GM12801 (cell line): ENCODE data around the gene RTN4.

ENCODE experiments used
- TF ChIP-seq, protein P1 (sequence below): IDR thresholded peaks from one replicate; pipeline ENCODE4 v1.5.1; 2011; ENCODE audit warnings: control low read depth; ENCODE audit not compliant: insufficient read length; ENCODE audit errors: extremely low read depth

The RTN4 gene

DNA sequence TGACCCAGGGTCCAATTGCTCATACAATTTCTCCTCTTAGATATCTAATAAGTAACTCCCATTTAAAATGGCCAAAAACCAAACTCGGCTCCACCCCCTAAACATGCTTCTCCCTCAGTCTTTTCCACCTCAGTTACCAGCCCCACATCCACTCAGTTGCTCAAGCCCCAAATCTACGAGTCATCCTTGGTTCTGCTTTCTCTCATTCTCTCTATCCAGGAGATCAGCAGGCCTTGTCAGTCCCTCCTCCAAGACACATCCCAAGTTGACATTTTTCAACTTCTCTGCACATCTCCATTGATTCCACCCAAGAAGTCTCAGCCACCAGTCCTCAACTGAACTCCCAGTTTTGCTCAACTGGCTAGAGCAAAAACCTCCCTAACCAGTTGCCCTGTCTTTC, 40.5 kb upstream of the RTN4 start:
- TF ChIP-seq, protein P1, sequence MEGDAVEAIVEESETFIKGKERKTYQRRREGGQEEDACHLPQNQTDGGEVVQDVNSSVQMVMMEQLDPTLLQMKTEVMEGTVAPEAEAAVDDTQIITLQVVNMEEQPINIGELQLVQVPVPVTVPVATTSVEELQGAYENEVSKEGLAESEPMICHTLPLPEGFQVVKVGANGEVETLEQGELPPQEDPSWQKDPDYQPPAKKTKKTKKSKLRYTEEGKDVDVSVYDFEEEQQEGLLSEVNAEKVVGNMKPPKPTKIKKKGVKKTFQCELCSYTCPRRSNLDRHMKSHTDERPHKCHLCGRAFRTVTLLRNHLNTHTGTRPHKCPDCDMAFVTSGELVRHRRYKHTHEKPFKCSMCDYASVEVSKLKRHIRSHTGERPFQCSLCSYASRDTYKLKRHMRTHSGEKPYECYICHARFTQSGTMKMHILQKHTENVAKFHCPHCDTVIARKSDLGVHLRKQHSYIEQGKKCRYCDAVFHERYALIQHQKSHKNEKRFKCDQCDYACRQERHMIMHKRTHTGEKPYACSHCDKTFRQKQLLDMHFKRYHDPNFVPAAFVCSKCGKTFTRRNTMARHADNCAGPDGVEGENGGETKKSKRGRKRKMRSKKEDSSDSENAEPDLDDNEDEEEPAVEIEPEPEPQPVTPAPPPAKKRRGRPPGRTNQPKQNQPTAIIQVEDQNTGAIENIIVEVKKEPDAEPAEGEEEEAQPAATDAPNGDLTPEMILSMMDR, result no peak

DNA sequence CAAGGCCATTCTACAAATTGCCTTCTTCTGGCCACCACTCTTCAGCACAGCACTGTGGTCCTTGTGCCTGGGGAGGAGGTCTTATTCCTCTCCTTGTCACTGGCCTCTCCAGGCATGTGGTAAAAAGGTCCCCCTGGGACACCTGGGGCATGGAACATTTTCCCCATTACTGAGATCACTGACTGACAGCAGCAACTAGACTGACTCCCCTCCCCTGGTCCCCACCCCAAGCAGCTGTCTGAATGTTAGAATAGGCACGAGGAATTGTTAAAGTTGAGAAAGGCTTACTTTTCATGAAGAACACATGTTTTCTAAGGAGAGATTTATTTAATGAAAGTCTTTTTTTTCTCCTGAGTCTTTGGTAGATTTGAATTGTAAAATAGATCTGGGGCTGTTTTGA, 39.5 kb upstream of the RTN4 start:
- TF ChIP-seq, protein P1, result no peak

DNA sequence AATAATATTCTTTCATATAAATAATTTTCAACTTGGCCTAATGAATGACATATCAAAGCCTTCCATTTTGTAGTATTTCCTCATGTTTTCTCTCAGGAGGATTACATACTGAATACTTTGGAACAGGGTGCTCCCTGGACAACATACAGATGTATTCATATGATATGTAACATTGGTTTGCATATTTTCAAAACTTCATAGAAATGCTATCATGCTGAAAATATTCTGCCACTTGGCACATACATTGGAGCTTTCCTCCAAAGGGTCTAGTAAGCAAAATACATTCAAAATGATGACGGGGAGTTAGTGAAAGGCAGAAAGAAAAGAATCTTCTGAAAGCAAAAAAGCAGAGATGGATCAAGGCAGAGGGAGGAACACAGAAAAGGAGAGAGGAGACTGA, 38.1 kb upstream of the RTN4 start:
- TF ChIP-seq, protein P1, result no peak

DNA sequence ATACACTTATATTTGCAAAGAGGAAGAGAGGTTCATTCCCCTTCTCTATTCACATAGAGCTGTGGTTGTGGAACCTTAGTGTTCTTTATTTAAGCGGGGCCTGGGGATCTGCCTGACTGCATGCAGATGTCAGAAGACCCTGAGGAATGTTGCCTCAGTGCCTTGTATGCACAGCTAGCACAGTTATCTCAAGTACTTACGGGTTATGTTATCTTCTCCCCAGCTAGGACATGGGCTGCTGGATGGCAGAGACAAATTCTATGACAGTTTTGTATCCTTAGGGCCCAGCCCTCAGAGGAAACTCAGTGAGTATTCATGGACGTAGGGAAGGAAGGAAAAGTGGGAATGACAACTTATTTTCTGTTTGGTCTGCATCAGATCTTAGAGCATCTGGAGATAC, 37.7 kb upstream of the RTN4 start:
- TF ChIP-seq, protein P1, result no peak

DNA sequence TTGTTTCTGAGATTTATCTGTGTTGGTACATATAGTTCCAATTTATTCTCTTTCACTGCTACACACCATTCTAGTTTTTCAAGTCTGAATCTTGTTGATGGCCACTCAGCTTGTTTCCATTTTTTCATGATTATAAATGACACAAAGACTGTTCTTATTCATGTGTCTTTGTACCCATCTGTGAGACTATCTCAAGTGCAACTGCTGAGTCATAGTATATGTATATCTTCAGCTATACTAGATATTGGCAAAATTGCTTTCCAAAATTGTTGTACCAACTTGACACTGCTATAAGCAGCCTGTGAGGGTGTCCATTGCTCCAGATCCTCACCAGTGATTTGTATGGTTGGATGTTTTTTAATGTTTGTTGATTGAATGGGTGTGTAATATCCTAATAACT, 37.2 kb upstream of the RTN4 start:
- TF ChIP-seq, protein P1, result no peak

DNA sequence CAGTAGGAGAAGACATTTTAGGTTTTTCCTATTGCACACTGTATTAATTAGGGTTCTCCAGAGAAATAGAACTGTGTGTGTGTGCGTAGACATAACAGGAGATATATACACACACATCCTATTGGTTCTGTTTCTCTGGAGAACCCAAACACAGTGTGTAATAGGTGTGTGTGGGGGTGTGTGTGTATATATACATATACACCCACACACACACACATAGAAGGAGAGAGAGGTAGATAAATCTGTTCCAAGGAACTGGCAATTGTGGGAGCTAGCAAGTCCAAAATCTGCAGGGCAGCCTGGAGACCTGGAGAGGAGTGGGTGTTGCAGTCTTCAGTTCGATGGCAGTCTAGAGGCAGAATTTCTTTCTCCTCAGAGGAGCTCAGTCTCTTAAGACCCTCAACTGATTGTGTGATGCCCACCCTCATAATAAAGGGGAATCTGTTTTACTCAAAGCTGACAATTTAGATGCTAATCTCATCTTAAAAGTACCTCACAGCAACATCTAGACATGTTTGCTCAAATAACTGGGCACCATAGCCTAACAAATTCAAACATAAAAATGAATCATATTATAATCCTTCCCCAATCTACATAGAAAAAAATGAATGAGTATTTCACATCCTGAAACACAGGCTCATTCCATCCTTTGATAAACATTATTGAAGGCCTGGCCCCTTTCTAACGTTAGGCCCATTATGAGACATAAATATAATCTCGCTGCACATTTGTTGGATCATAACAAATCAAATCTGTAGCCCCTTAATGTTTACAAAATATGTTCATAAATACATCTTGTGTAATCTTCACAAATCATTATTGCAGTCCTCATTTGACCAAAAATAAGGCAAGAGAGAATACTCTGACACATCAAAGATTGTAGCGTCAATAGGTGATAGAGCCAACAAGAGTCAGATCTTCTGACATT, 35.1 kb upstream of the RTN4 start:
- TF ChIP-seq, protein P1, result no peak

DNA sequence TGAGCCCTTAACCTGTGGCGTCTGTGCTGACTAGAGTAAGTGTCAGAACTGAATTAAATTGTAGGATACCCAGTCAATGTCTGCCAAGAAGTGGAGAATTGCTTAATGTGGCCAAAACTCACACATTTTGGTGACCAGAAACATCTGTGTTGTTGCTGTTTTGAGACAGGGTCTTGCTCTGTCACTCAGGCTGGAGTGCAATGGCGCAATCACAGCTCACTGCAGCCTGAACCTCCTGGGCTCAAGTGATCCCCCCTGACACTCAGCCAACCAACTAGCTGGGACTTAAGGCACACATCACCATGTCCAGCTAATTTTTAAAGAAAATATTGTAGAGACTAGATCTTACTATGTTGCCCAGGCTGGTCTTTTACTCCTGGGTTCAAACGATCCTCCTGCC, 34.4 kb upstream of the RTN4 start:
- TF ChIP-seq, protein P1, result no peak
